K562 (cell line): Measurements from ENCODE around the gene NRGN. TPM values are rescaled to one million over a fixed set of nuclear protein-coding genes. Genes with fewer than 3 reads are reported as not detected.

Source experiments
- ATAC-seq: fragments of 200-7000 bp; cut with Tn5 transposase; 3 replicates; pipeline ENCODE4 v1.9.1; 2020; ENCODE audit warnings: moderate library complexity
- BruUV-seq: library from RNA; stranded (reverse); fragments of 400-500 nt; replicated peaks from 2 replicates; lab custom pipeline; 2021; lab: Mats Ljungman, UMichigan
- CTCF ChIA-PET: fragments of 300-600 bp; formaldehyde crosslinking; extraction: SDS; loops from one replicate; lab custom pipeline; 2021; ENCODE audit warnings: low intra/inter-chr PET ratio; lab: Yijun Ruan, JAX
- POLR2A ChIA-PET: fragments of 300-600, 350-650 bp; sonication (Branson Sonifier 250); formaldehyde crosslinking; extraction: SDS; loops from one replicate; lab custom pipeline; 2021; ENCODE audit warnings: antibody characterized with exemption, inconsistent platforms; lab: Yijun Ruan, JAX
- DNase-seq, 4 experiments: peaks; one replicate each; pipeline versions ENCODE4 v3.0.0 to v3.0.0-alpha.2; 2011 to 2018; ENCODE audit warnings: low spot score in 3 of 4, mixed read lengths in 3 of 4; ENCODE audit errors: extremely low read depth in 1 of 4
- FAIRE-seq: peaks from 2 replicates; lab custom pipeline; 2011; peaks lifted over from hg19 to GRCh38; lab: Jason Lieb, UNC
- H2AFZ ChIP-seq: 2 replicates; pipeline ENCODE4 v1.6.0; 2011; ENCODE audit warnings: low read depth, low read length, control low read depth, inconsistent platforms
- H3K27ac ChIP-seq: fragments of 200-600 bp; 3 replicates; pipeline ENCODE4 v1.8.0; 2011; ENCODE audit warnings: low read depth, mild to moderate bottlenecking, control low read depth, inconsistent platforms, low read length, moderate library complexity, mixed read lengths; ENCODE audit errors: extremely low read depth
- H3K27me3 ChIP-seq, 2 experiments: fragments of 300-600 bp in 1 of 2; 2 replicates in 1 of 2; 3 replicates in 1 of 2; pipeline versions ENCODE4 v1.6.0 to v1.8.0; 2011; ENCODE audit warnings: inconsistent platforms in 2 of 2, low read length in 2 of 2, mild to moderate bottlenecking in 1 of 2, mixed read lengths in 1 of 2, moderate library complexity in 1 of 2; ENCODE audit not compliant: control insufficient read depth in 2 of 2, insufficient read depth in 2 of 2
- H3K36me3 ChIP-seq: fragments of 300-600 bp; 3 replicates; pipeline ENCODE4 v1.8.0; 2011; ENCODE audit warnings: mild to moderate bottlenecking, low read length, inconsistent platforms; ENCODE audit not compliant: control insufficient read depth, insufficient read depth
- H3K4me1 ChIP-seq, 2 experiments: fragments of 200-600 bp in 1 of 2; replicated peaks in 1 of 2; 2 replicates in 1 of 2; 3 replicates in 1 of 2; pipeline versions ENCODE4 v1.5.1 to v1.8.0; 2011; ENCODE audit warnings: inconsistent platforms in 2 of 2, low read length in 2 of 2, mild to moderate bottlenecking in 1 of 2, mixed read lengths in 1 of 2, moderate library complexity in 1 of 2; ENCODE audit not compliant: control insufficient read depth in 2 of 2, insufficient read depth in 2 of 2
- H3K4me2 ChIP-seq: 2 replicates; pipeline ENCODE4 v1.6.1; 2011; ENCODE audit warnings: low read length, control low read depth, inconsistent platforms, mixed read lengths; ENCODE audit not compliant: insufficient read depth
- H3K4me3 ChIP-seq: fragments of 200-600 bp; sonication (generic), shearing (Covaris generic); 2 replicates; pipeline ENCODE4 v1.5.1; 2016; ENCODE audit warnings: control low read depth, inconsistent platforms
- H3K79me2 ChIP-seq: fragments of 200-600 bp; 3 replicates; pipeline ENCODE4 v1.8.0; 2011; ENCODE audit warnings: low read length, inconsistent platforms; ENCODE audit not compliant: control insufficient read depth, insufficient read depth
- H3K9ac ChIP-seq, 2 experiments: 2 replicates each; pipeline versions ENCODE4 v1.6.0 to v1.6.1; 2011; ENCODE audit warnings: low read depth in 2 of 2, low read length in 2 of 2, control low read depth in 1 of 2, inconsistent platforms in 1 of 2, mild to moderate bottlenecking in 1 of 2, mixed read lengths in 1 of 2; ENCODE audit not compliant: insufficient read depth in 1 of 2
- H3K9me1 ChIP-seq: one replicate; pipeline ENCODE4 v1.6.0; 2011; ENCODE audit warnings: inconsistent platforms, mild to moderate bottlenecking, low read length, moderate library complexity; ENCODE audit not compliant: control insufficient read depth, insufficient read depth
- H3K9me3 ChIP-seq: replicated peaks from 2 replicates; pipeline ENCODE4 v1.5.1; 2011; ENCODE audit warnings: low read depth, low read length, inconsistent platforms; ENCODE audit not compliant: control insufficient read depth, insufficient read depth
- H4K20me1 ChIP-seq: replicated peaks from 2 replicates; pipeline ENCODE4 v1.6.1; 2011; ENCODE audit warnings: low read length, inconsistent platforms, mixed read lengths; ENCODE audit not compliant: control insufficient read depth, insufficient read depth
- CUX1 ChIP-seq: fragments of 200-800 bp; sonication (Bioruptor generic); IDR thresholded peaks from 2 replicates; pipeline ENCODE4 v1.6.1; 2016; ENCODE audit warnings: missing genetic modification characterization, missing compliant biosample characterization
- ELK3 ChIP-seq: fragments of 450-650 bp; formaldehyde crosslinking; IDR thresholded peaks from 2 replicates; pipeline ENCODE4 v1.4.0; 2020; ENCODE audit warnings: mild to moderate bottlenecking
- ETS2 ChIP-seq: IDR thresholded peaks from 2 replicates; pipeline ENCODE4 v1.6.1; 2016; ENCODE audit warnings: borderline replicate concordance, missing genetic modification characterization, mild to moderate bottlenecking, moderate library complexity, missing compliant biosample characterization; ENCODE audit not compliant: poor library complexity, severe bottlenecking
- FIP1L1 ChIP-seq: fragments of 200-400 bp; formaldehyde crosslinking; IDR thresholded peaks from 2 replicates; pipeline ENCODE4 v1.6.1; 2018; ENCODE audit warnings: mild to moderate bottlenecking, low read depth, low read length; ENCODE audit not compliant: poor library complexity, severe bottlenecking
- FOXA1 ChIP-seq: fragments of 450-650 bp; IDR thresholded peaks from 2 replicates; pipeline ENCODE4 v1.6.1; 2016; ENCODE audit warnings: mild to moderate bottlenecking, borderline replicate concordance
- GTF3C2 ChIP-seq: IDR thresholded peaks from 3 replicates; pipeline ENCODE4 v1.6.1; 2011; ENCODE audit warnings: borderline replicate concordance, mild to moderate bottlenecking, moderate library complexity; ENCODE audit not compliant: insufficient read length; ENCODE audit errors: extremely low read depth
- HEY1 ChIP-seq: fragments of 250-450 bp; sonication (Bioruptor Pico); IDR thresholded peaks from 2 replicates; pipeline ENCODE4 v1.5.0; 2020; ENCODE audit warnings: mild to moderate bottlenecking, moderate library complexity, borderline replicate concordance
- ILF3 ChIP-seq: fragments of 450-650 bp; IDR thresholded peaks from 2 replicates; pipeline ENCODE4 v1.6.1; 2018; ENCODE audit warnings: antibody characterized with exemption, mild to moderate bottlenecking, moderate library complexity, borderline replicate concordance
- KLF1 ChIP-seq: fragments of 450-650 bp; IDR thresholded peaks from 2 replicates; pipeline ENCODE4 v1.6.1; 2016; ENCODE audit warnings: missing genetic modification characterization, missing compliant biosample characterization
- ZNF75A ChIP-seq: fragments of 450-650 bp; formaldehyde crosslinking; IDR thresholded peaks from 2 replicates; pipeline ENCODE4 v1.4.0; 2020; ENCODE audit warnings: mild to moderate bottlenecking
- WGBS: fragments of 100-300 bp; shearing (Covaris generic); methylation state at CpG from one replicate; pipeline ENCODE4 v1.1.6; 2016; ENCODE audit warnings: low coverage, mixed read lengths; ENCODE audit not compliant: insufficient coverage; ENCODE audit errors: missing lambda C conversion rate; 5-methylcytosine and 5-hydroxymethylcytosine counted together
- in situ Hi-C: fragments of 300-500 bp; cut with MboI; formaldehyde crosslinking; loops from 4 replicates; pipeline ENCODE4 v1.15.0; 2018; ENCODE audit warnings: inconsistent platforms, mixed read lengths
- intact Hi-C: fragments of 100-400 bp; cut with micrococcal nuclease; formaldehyde crosslinking; loops from 2 replicates; pipeline ENCODE4 v1.14.2; 2022
- polyA plus RNA-seq, 8 experiments: library from polyadenylated mRNA; depleted of rRNA in 4 of 8; stranded (reverse) in 5 of 8; unstranded in 3 of 8; fragments of >200 nt; fragmentation: Nextera tagmentation in 2 of 8; fragmentation: Illumina TruSeq in 1 of 8; extraction: Ambion mirVana in 2 of 8; extraction: Trizol in 1 of 8; gene quantifications; 2 replicates each; pipeline versions ENCODE4 v1.2.1 to v1.2.3, GENCODE V29; 2011 to 2014; ENCODE audit warnings: inconsistent platforms in 1 of 8, missing spikeins in 1 of 8
- total RNA-seq, 7 experiments: library from RNA; depleted of rRNA in 6 of 7; stranded (reverse); fragments of >200 nt in 6 of 7; fragmentation: Illumina TruSeq in 2 of 7; extraction: Trizol in 2 of 7; gene quantifications; 2 replicates each; pipeline versions ENCODE4 v1.2.1 to v1.2.3, GENCODE V29; 2011 to 2021; ENCODE audit warnings: low replicate concordance in 1 of 7

The NRGN gene
- total and polyA plus RNA-seq, 9 of the 15 experiments (the other 6 are each of a cell fraction or from before 2014, with no cell fraction given): 0.29 to 7.8 (median 3.5) TPM; not detected in 2

GRCh38 chr11:124760205-124760652 is 20.5 kb downstream of the NRGN start:
- H3K79me2 ChIP-seq: no peaks in the 10 kb centered on the region
- H3K4me2 ChIP-seq: no peak overlapping the region
- H3K4me3 ChIP-seq: no peak overlapping the region
- in situ Hi-C loops (loop anchor here (10.0 kb wide), 2 partner anchors 85 to 345 kb away; partner anchors contain the start of genes SIAE and SPA17), intact Hi-C loops (loop anchor here (10.0 kb wide), 1 partner anchor 345 kb away; no protein-coding TSS in a partner anchor)
- peaks cover 0 to 36% of the 10 kb centered on the region in 2 experiments; a peak in 4 of 5 replicates for H3K4me1 ChIP-seq
- no peak overlapping the region for H3K27ac ChIP-seq
- no peak overlapping the region for H3K9ac ChIP-seq
- no peak for ATAC-seq
- no peaks in the 10 kb centered on the region for H4K20me1 ChIP-seq
- H3K9me1 ChIP-seq: no peaks in the 10 kb centered on the region
- H3K27me3 ChIP-seq: peaks cover 3 to 46% of the 10 kb centered on the region in 2 experiments; a peak in 4 of 5 replicates
- POLR2A ChIA-PET: interaction anchor here (0.6 to 0.8 kb wide), 2 partner anchors 67 to 553 kb away, joined by 3 read pairs; no protein-coding TSS in a partner anchor
- no peak overlapping the region for H2AFZ ChIP-seq
- CTCF ChIA-PET: no interaction called here
- no peaks in the 10 kb centered on the region for H3K9me3 ChIP-seq
- H3K36me3 ChIP-seq: no peaks in the 10 kb centered on the region
- WGBS: 39% methylated on average over 18 of the region's 25 CpGs
- DNase-seq: no peak
- FAIRE-seq: no peak
- BruUV-seq: no TSS peak
- TF ChIP-seq FIP1L1: no peak
- no peak for TF ChIP-seq KLF1 (tag)
- TF ChIP-seq CUX1 (CRISPR knock-in tag): no peak
- no peak for TF ChIP-seq ILF3
- TF ChIP-seq ETS2: no peak
- TF ChIP-seq HEY1 (CRISPR knock-in tag): no peak
- no peak for TF ChIP-seq ZNF75A (CRISPR knock-in tag)
- TF ChIP-seq GTF3C2: no peak
- TF ChIP-seq ELK3 (CRISPR knock-in tag): no peak
- TF ChIP-seq FOXA1: no peak
